ENCODE results near the gene PILRA.
A peak's percentile ranks its signal among the peaks of the same experiment; 100 is the strongest.
"Not testable (repeated sequence)": the region's sequence is repeated elsewhere in the genome, so short reads cannot be mapped to it uniquely, and the experiment has no call there.

Gene PILRA

DNA sequence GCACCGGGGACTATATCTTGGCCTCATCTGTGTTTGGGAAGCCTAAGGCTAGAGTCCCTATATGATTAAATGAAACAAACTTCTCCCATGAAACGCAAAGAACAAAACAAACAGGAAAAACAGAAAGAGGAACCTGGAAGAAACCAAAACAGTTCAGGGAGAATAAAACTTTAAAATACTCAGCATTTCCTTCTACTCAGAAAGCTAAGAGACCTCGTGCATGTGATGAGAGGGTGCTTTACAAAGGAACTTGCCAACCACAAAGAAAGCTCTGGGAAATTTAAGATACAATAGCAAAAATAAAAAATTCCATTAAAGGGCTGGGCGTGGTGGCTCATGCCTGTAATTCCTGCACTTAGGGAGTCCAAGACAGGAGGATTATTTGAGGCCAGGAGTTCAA is 6.9 kb downstream of the PILRA start:
- no peak for DNase-seq (ENCODE audit: low spot score)

DNA sequence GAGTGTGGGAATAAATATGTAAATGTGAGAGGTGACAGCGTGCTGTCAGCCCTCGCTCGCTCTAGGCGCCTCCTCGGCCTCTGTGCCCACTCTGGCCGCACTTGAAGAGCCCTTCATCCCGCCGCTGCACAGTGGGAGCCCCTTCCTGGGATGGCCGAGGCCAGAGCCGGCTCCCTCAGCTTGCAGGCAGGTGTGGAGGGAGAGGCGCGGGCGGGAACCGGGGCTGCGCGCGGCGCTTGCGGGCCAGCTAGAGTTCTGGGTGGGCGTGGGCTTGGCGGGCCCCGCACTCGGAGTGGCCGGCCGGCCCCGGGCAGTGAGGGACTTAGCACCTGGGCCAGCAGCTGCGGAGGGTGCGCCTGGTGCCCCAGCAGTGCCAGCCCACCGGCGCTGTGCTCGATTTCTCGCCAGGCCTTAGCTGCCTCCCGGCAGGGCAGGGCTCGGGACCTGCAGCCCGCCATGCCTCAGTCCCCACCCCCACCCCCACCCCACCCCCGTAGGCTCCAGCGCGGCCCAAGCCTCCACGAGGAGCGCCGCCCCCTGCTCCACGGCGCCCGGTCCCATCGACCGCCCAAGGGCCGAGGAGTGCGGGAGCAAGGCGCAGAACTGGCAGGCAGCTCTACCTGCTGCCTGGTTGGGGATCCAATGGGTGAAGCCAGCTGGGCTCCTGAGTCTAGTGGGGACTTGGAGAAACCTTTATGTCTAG is 8.4 kb downstream of the PILRA start:
- DNase-seq (ENCODE audit: low spot score): not testable (repeated sequence)

DNA sequence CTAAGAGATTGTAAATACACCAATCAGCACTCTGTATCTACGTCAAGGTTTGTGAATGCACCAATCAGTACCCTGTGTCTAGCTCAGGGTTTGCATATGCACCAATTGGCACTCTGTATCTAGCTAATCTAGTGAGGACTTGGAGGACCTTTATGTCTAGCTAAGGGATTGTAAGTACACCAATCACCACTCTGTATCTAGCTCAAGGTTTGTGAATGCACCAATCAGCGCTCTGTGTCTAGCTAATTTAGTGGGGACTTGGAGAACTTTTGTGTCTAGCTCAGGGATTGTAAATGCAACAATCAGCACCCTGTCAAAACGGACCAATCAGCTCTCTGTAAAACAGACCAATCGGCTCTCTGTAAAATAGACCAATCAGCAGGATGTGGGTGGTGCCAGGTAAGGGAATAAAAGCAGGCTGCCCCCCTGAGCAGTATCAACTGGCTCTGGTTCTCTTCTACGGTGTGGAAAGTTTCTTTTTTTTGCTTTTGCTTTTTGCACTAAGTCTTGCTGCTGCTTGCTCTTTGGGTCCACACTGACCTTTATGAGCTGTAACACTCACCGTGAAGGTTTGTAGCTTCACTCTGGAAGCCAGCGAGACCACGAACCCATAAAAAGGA is 9.1 kb downstream of the PILRA start:
- DNase-seq (ENCODE audit: low spot score): not testable (repeated sequence)

DNA sequence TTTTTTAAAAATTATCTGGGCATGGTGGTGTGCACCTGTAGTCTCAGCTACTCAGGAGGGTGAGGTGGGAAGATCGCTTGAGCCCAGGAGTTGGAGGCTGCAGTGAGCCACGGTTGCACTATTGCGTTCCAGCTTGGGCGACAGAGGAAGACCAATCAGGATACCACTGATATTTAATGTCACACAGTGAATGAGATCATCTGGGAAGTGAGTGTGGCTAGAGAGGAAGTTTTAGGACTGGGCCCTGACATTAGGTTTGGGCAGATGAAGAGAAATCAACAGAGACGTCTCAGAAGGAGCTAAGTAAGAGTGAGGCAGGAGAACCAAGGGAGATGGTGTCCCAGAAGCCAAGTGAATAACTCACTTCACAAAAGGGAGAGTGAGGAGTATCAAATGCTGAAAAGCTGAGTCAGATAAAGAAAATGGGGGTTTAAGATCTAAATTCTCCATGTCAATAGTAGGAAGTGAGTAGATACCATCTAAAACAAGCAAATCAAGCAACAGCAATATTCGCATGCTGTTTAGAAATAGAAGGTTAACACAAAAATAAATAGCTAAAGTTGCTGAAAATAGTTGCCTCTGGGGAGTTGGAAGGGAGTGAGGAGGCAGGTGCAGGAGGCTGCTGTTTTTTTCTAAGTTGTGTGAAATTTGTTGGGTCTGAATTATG is 11.5 kb downstream of the PILRA start:
- DNase-seq (ENCODE audit: low spot score): no peak

DNA sequence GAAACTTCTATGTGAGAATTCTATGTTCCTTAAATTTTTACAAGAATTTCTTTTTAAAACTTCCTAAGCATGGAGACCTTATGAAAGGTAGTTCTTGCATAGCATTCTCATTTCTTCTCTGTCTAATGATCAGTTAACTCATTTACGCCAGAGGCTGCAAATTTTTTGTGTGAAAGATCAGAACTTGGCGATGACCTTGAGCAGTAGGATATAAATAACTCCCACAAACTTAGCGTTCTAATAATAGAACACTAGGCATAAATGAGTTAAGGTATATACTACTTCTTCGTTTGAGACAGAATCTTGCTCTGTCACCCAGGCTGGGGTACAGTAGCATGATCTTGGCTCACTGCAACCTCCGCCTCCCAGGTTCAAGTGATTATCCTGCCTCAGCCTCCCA is 13.7 kb downstream of the PILRA start:
- no peak for DNase-seq (ENCODE audit: low spot score)

DNA sequence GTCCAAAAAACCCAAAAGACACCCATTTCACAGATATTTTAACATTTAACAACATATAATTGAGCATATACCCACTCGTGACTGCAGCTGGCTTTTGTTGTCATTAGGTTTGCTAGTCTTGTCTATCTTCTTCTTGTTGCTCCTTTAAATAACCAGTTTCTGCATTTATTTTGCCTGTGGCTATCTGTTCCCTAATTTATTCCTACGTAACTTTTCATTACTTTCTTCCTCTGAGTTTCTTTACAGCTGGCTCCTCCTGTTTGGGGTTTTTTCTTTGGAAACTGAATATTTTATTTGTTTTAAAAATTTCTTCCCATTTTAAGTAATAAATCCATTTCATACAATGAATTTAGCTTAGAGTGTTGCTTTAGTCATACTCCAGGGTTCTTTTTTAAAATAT is 14.4 kb downstream of the PILRA start:
- no peak for DNase-seq (ENCODE audit: low spot score)

GRCh38 chr7:100389437-100390088 is 16.3 kb downstream of the PILRA start:
- no peak for DNase-seq (ENCODE audit: low spot score)

DNA sequence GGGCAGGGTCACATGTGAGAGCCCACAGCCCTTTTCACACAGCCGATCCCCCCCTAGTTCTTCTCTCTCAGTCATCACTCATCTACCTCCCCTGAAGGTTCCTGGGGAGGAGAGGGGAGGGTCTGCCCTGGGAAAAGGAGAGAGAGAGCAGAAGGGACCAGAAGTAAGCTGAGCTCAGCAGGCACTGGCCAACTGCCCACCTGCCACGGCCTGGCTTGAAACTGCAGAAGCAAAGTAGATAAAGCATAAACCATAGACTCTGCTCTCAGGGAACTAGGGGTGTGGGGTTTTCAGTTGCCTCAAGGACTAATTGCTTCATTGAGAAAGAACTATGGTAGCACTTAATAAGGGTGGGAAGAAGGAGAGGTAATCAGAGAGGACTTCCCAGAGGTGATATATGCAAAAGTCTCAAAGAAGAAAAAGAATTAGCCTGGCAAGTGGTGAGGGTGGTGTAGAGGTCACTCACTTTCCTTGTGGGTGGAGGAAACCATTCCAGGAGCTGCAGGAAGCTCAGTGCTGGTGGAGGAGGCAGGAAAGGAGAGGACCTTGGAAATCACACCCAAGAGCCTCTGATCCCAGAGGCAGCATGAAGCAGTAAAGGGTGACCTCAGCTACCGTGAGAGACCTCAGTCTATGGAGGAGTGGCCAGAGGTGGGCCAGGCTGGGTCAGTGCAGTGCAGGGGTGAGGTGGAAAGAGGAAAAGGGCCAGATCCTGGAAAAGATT is 17.2 kb downstream of the PILRA start:
- DNase-seq (ENCODE audit: low spot score): no peak

GRCh38 chr7:100393233-100393905 is 20.1 kb downstream of the PILRA start:
- no peak for DNase-seq (ENCODE audit: low spot score)

DNA sequence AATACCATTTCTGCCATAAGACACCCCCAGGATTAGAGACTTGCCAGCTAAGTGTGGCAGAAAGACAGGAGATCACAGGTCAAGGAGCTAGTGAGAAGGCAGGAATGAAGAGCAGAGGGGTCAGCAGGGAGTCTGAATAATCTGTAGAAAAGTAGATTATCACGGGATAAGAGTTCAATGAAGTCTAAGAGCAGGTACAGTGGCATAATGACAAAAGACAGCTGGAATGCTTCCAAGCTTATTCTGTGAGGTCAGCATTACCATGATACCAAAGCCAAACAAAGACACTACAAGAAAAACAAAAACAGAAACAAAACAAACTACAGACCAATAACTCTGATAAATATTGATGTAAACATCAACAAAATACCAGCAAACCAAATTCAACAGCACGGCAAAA is 20.8 kb downstream of the PILRA start:
- no peak for DNase-seq (ENCODE audit: low spot score)

DNA sequence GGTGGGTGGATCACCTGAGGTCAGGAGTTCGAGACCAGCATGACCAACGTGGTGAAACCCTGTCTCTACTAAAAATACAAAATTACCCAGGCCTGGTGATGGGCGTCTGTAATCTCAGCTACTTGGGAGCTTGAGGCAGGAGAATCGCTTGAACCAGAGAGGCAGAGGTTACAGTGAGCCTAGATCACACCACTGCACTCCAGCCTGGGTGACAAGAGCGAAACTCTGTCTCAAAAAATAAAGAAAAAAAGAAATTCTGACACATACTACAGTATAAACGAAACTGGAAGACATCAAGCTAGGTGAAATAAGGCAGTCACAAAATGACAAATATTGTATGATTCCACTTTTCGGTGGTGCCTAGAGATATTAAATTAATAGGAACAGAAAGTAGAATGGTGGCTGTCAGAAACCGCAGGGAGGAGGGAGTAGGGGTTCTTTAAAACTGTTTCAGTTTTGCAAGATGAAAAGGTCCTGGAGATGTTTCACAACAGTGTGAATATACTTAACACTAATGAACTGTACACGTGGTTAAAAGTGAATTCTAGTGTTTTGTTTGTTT is 23.2 kb downstream of the PILRA start:
- peak; percentile 53 for DNase-seq (ENCODE audit: low spot score)

DNA sequence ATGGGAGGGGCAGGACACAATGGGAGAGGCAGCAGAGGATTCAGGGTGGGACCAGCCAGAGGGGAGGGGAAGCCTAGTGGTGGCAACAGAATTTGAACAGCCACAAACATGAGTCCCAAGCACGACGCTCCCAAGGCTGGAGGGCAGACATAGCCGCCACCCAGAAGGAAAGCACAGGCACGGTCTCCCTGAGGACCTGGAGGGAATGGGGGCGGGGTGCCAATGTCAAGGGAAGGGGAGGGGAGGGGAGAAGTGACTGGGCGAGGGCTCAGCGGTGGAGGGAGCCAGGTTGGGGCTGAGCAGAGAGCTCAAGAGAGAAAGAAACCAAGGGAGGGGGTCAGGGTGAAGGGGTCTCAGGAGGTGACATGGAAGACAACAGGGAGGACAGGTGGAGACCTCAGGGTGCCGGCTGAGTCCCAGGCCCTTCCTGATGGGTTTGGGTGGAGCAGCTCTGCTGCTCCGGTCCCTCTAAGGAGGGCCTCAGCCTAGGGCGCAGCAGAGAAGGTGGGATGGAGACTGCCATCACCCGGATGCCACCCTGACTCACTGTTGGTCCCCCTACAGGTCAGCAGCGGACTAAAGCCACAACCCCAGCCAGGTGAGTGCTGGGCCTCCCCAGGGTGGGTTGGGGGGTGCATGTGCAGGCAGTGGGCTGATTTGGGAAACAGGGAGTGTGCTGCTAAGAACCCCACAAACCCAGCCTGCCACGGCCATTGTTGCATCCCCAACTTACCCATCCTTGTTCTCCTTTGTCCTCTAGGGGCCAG is 24.2 kb downstream of the PILRA start:
- DNase-seq (ENCODE audit: low spot score): no peak

GRCh38 chr7:100398239-100398638 is 25.0 kb downstream of the PILRA start:
- no peak for DNase-seq (ENCODE audit: low spot score)

DNA sequence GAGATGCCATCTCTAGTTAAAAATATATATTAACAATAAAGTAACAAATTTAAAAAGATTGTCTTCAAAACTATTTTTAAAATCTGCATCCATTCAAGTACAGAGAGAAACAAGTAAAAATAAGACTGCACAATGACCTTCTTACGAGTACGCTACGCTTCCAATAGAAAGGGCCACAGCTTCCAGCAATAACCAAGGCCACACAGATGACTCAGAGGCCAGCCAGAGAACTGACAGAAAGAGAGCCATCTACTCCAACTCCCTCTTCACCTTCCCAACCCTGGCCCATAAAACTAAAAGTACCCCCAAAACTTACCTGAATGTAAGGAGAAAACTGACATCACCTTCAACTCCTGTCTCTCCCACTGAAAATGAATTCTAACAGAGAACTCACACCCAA is 26.8 kb downstream of the PILRA start:
- no peak for DNase-seq (ENCODE audit: low spot score)

DNA sequence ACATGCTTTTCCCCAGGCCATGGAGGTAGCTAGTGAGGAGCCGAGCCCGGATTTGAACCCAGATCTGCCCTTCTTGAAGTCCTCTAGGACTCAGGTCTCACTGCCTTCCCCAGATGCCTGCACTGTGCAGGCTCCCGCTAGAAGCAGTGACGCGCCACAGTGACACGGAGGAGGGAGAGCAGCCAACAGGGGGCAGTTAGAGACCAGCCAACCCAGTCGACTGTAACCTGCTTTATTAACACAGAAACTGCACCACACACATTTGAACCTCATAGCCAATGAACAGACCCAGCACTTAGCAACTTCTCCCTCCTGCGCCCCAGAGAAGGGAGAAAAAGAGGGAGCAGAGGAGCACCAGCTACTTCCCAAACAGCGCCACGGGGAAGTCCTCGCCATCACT is 27.4 kb downstream of the PILRA start:
- no peak for DNase-seq (ENCODE audit: low spot score)

GRCh38 chr7:100401811-100402210 is 28.5 kb downstream of the PILRA start:
- DNase-seq (ENCODE audit: low spot score): no peak

DNA sequence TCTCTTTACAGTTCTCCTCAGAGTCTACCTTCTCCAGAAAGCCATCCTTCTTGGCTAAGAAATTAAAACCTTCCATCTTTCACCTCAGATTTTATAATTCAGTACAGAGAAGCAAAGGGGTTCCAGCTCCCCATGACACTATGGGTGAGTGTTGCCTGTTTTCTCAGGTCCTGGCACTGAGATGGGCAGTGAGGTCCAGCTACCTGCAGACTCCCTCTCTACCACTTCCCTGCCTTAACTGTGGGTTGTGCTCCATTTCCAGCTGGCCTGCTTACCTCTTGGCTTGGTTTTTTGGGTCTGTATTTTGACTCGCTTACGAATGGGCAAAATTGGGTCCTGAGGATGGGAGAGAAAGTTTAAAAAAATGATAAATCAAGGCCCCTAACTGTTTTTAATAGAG is 29.0 kb downstream of the PILRA start:
- no peak for DNase-seq (ENCODE audit: low spot score)

DNA sequence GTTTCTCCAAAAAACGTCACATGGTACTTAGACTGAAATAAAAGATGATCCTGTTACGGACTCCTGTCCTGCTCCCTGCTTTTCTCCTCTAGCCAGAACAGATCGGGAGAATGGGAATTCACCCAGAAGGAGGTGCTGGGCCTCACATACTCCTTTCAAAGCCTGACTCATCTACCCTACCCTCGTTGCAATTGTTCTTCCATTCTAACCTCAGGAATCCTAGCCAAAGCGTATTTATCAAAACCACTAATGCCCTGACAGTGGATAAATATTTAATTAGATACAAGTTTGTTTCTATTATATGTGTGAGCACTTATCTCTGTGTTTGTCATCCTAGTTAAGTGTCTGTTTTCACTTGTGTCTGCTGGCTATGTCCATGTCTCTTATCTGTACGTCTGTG is 33.5 kb downstream of the PILRA start:
- DNase-seq (ENCODE audit: low spot score): no peak

GRCh38 chr7:100407285-100408180 is 34.2 kb downstream of the PILRA start:
- peak; percentile 72 for DNase-seq (ENCODE audit: low spot score)

GRCh38 chr7:100411101-100411500 is 37.8 kb downstream of the PILRA start:
- no peak for DNase-seq (ENCODE audit: low spot score)
